Upper lobe of left lung (tissue), 4 donors: ENCODE data around the gene FGF2.

Source experiments
- EP300 ChIP-seq, 4 donors: sonication (generic); formaldehyde crosslinking; IDR thresholded peaks; one replicate each; pipeline ENCODE4 v1.5.1; 2017; ENCODE audit warnings: antibody characterized with exemption in 4 of 4, control low read depth in 2 of 4
- POLR2A ChIP-seq, 4 donors: fragments of 450-650 bp; IDR thresholded peaks; one replicate each; pipeline ENCODE4 v1.5.1; 2016 to 2017; ENCODE audit warnings: antibody characterized with exemption in 4 of 4, mild to moderate bottlenecking in 2 of 4
- POLR2AphosphoS5 ChIP-seq, 2 donors: sonication (generic); formaldehyde crosslinking; IDR thresholded peaks; one replicate each; pipeline ENCODE4 v1.5.1; 2017; ENCODE audit warnings: antibody characterized with exemption in 2 of 2
- TF ChIP-seq, protein P1 (sequence below), 6 experiments: fragments of 450-650 bp in 4 of 6; fragments of 200-600 bp in 2 of 6; sonication (generic) in 2 of 6; IDR thresholded peaks; one replicate each; pipeline ENCODE4 v1.5.1; 2016 to 2019; ENCODE audit warnings: antibody characterized with exemption in 6 of 6

DNA sequence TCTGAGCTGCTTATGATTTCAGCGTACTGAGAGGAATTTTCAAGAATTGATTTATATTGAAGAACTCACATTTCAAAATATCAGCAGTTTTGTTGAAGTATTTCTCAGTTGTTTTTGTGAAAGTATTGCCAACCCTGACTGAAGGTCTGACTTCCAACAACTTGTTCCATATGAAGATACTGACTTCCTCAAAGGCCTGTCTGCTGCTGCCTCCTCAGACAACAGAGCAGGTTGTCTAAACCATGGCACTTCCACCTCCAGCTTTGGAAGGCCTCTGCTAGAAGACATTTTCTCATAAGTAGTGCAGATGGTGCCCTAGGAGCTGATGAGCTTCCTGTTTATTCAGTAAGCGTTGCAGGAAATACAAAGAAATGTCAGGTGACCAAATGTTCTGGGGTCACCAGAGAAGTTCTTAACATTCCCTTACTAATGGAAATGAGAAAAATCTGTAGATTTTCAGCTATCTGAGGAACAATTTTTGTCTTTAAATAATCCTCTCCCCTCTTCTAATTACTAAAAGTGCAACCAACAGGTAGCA lies 28.8 kb downstream of the FGF2 start:
- TF ChIP-seq, protein P1, sequence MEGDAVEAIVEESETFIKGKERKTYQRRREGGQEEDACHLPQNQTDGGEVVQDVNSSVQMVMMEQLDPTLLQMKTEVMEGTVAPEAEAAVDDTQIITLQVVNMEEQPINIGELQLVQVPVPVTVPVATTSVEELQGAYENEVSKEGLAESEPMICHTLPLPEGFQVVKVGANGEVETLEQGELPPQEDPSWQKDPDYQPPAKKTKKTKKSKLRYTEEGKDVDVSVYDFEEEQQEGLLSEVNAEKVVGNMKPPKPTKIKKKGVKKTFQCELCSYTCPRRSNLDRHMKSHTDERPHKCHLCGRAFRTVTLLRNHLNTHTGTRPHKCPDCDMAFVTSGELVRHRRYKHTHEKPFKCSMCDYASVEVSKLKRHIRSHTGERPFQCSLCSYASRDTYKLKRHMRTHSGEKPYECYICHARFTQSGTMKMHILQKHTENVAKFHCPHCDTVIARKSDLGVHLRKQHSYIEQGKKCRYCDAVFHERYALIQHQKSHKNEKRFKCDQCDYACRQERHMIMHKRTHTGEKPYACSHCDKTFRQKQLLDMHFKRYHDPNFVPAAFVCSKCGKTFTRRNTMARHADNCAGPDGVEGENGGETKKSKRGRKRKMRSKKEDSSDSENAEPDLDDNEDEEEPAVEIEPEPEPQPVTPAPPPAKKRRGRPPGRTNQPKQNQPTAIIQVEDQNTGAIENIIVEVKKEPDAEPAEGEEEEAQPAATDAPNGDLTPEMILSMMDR (IDR thresholded peaks at IDR 0.05): no peak
- TF ChIP-seq POLR2AphosphoS5 (IDR thresholded peaks at IDR 0.05) (no peak), POLR2A (IDR thresholded peaks at IDR 0.05) (no peak), EP300 (IDR thresholded peaks at IDR 0.05) (no peak)
